ENCODE data around the gene UBE4B.
"Not testable (repeated sequence)": the region's sequence is repeated elsewhere in the genome, so short reads cannot be mapped to it uniquely, and the experiment has no call there.

The UBE4B gene

DNA sequence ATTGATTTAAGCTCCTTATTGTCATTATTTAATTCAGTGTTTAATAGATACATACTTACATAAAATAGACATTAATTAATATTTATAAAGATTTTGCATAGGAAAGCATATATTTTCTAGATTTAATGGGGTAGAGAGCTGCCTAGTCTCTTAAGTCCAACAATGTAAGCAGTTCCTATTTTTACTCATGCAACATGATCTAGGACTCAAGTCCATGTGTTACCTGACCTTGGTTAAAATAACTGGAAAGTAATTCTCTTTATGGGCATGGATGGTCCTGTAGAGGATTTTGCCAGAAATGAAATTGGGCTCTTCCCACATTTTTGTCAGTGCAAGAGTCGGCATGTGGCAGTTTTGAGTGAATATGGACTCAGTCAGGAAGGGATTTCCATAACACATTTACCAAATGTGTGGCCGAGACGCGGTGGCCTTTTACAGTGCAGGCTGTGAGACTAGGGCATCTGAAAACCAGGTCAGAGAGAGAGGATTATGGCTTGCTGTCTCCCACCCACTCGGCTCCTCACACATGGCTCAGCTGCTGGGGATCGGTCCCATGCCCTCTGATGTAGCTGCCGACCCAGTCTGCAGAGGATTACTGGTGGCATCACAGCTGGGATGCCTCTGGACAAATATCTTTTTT is 171.4 kb downstream of the UBE4B start:
- CTCF ChIA-PET, result no interaction called here
- POLR2A ChIA-PET, result no interaction called here
- TF ChIP-seq CTBP1 (IDR thresholded peaks at IDR 0.05; ENCODE audit: borderline replicate concordance), result no peak
- no peak for TF ChIP-seq ZNF384 (IDR thresholded peaks at IDR 0.05)
- TF ChIP-seq, protein P1, sequence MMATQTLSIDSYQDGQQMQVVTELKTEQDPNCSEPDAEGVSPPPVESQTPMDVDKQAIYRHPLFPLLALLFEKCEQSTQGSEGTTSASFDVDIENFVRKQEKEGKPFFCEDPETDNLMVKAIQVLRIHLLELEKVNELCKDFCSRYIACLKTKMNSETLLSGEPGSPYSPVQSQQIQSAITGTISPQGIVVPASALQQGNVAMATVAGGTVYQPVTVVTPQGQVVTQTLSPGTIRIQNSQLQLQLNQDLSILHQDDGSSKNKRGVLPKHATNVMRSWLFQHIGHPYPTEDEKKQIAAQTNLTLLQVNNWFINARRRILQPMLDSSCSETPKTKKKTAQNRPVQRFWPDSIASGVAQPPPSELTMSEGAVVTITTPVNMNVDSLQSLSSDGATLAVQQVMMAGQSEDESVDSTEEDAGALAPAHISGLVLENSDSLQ (IDR thresholded peaks at IDR 0.05), result no peak
- no peak for TF ChIP-seq TARDBP (IDR thresholded peaks at IDR 0.05)
- TF ChIP-seq HDGF (IDR thresholded peaks at IDR 0.05; ENCODE audit: borderline replicate concordance), result no peak
- no peak for TF ChIP-seq SP1 (IDR thresholded peaks at IDR 0.05)
- no peak for TF ChIP-seq FOXK2 (IDR thresholded peaks at IDR 0.05)
- no peak for TF ChIP-seq SUZ12 (IDR thresholded peaks at IDR 0.05)
- no peak for TF ChIP-seq FOXM1 (IDR thresholded peaks at IDR 0.05; ENCODE audit: borderline replicate concordance)
- no peak for TF ChIP-seq LEF1 (IDR thresholded peaks at IDR 0.05; ENCODE audit: borderline replicate concordance)
- no peak for TF ChIP-seq BHLHE40 (IDR thresholded peaks at IDR 0.05; ENCODE audit: borderline replicate concordance)
- TF ChIP-seq NFRKB (IDR thresholded peaks at IDR 0.05), result no peak
- TF ChIP-seq ARNT (IDR thresholded peaks at IDR 0.05), result no peak
- TF ChIP-seq ELF4 (IDR thresholded peaks at IDR 0.05), result no peak
- no peak for TF ChIP-seq FOXA1 (IDR thresholded peaks at IDR 0.05)
- TF ChIP-seq L3MBTL2 (conservative IDR thresholded peaks at IDR 0.05), result no peak
- no peak for DNase-seq (ENCODE audit: extremely low spot score)

DNA sequence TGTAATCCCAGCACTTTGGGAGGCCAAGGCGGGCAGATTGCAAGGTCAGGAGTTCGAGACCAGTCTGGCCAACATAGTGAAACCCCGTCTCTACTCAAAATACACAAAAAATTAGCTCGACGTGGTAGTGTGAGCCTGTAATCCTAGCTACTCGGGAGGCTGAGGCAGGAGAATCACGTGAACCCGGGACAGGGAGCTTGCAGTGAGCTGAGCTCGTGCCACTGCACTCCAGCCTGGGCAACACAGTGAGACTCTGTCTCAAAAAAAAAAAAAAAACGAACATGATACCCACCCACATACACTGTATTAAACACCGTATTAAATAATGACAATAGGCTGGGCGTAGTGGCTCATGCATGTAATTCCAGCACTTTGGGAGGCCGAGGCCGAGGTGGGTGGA is 172.4 kb downstream of the UBE4B start:
- CTCF ChIA-PET; POLR2A ChIA-PET; DNase-seq (ENCODE audit: extremely low spot score): not testable (repeated sequence)

DNA sequence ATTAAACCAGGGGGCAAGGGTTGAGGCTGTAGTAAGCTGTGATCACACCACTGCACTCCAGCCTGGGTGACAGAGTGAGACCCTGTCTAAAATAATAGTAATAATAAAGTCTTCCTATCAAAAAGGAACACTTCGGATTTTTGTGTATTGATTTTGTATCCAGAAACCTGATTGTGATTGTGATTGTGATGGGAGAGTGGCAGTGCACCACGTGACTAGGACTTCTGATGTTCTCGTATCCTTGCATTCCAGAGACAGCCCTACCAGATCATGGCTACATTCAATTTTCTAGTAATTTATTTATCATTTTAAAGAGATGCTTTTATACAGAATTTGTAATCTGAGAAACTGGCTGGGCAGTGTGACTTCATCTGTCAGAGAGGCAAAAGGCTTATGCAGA is 175.1 kb downstream of the UBE4B start:
- CTCF ChIA-PET, result no interaction called here
- no peak for DNase-seq (ENCODE audit: extremely low spot score)
- POLR2A ChIA-PET, result interaction anchor here (2.7 kb wide), 1 partner anchor 7 kb away, joined by 14 read pairs; no protein-coding TSS in a partner anchor
- no peak for TF ChIP-seq FOXA1 (IDR thresholded peaks at IDR 0.05)
- no peak for TF ChIP-seq TARDBP (IDR thresholded peaks at IDR 0.05)
- TF ChIP-seq ARNT (IDR thresholded peaks at IDR 0.05), result no peak
- TF ChIP-seq ZNF384 (IDR thresholded peaks at IDR 0.05), result no peak
- no peak for TF ChIP-seq L3MBTL2 (conservative IDR thresholded peaks at IDR 0.05)

DNA sequence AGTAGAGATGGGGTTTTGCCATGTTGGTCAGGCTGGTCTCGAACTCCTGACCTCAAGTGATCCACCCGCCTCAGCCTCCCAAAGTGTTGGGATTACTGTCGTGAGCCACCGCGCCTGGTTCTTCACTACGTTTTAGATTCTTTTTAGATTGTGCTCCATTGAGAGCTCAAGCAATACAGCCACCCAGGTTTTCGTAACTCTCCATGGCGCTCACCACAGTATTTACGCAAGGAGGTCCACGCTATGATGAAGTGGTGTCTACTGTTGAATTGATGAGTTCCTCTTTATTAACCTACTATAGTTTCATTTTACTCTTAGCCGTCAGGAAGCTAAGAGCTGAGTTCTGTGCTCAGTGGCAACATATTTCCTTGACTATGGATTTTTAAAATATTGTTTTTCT is 175.8 kb downstream of the UBE4B start:
- no peak for DNase-seq (ENCODE audit: extremely low spot score)
- CTCF ChIA-PET, result interaction anchor here (1.3 to 2.1 kb wide), 3 partner anchors 15 to 129 kb away, joined by 4 to 15 read pairs (median 5); no protein-coding TSS in a partner anchor
- TF ChIP-seq BHLHE40 (IDR thresholded peaks at IDR 0.05; ENCODE audit: borderline replicate concordance), result no peak
- no peak for TF ChIP-seq SUZ12 (IDR thresholded peaks at IDR 0.05)
- TF ChIP-seq TARDBP (IDR thresholded peaks at IDR 0.05), result no peak
- TF ChIP-seq LEF1 (IDR thresholded peaks at IDR 0.05; ENCODE audit: borderline replicate concordance), result no peak
- no peak for TF ChIP-seq ELF4 (IDR thresholded peaks at IDR 0.05)
- TF ChIP-seq, protein P1 (IDR thresholded peaks at IDR 0.05), result no peak
- no peak for TF ChIP-seq L3MBTL2 (conservative IDR thresholded peaks at IDR 0.05)
- TF ChIP-seq ARNT (IDR thresholded peaks at IDR 0.05), result no peak
- POLR2A ChIA-PET, result interaction anchor here (2.7 kb wide), 1 partner anchor 8 kb away, joined by 14 read pairs; no protein-coding TSS in a partner anchor

DNA sequence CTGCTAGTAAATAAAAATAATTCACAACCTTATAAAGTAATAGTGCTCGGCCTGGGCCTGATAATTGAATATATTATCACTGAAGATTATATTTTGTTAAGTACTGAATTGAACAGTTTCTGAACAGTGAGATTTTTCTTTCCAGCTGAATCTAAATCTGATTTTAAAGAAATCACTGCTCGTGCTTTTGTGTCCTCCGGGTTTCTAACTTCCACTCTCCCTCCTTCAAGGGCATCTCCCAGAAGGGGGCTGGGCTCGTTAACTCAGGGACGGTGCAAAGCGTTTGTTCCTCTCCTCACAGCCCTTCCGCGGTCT is 176.8 kb downstream of the UBE4B start:
- POLR2A ChIA-PET, result interaction anchor here (0.7 to 2.7 kb wide), 13 partner anchors 9 to 266 kb away, joined by 3 to 14 read pairs (median 4); partner anchors contain the start of genes LZIC, NMNAT1 and PGD
- TF ChIP-seq LEF1 (IDR thresholded peaks at IDR 0.05; ENCODE audit: borderline replicate concordance), result no peak
- TF ChIP-seq CTBP1 (IDR thresholded peaks at IDR 0.05; ENCODE audit: borderline replicate concordance), result no peak
- TF ChIP-seq SP1 (IDR thresholded peaks at IDR 0.05), result no peak
- TF ChIP-seq HDGF (IDR thresholded peaks at IDR 0.05; ENCODE audit: borderline replicate concordance), result no peak
- TF ChIP-seq BHLHE40 (IDR thresholded peaks at IDR 0.05; ENCODE audit: borderline replicate concordance), result no peak
- no peak for TF ChIP-seq SUZ12 (IDR thresholded peaks at IDR 0.05)
- TF ChIP-seq ELF4 (IDR thresholded peaks at IDR 0.05), result no peak
- TF ChIP-seq NFRKB (IDR thresholded peaks at IDR 0.05), result no peak
- TF ChIP-seq ZNF384 (IDR thresholded peaks at IDR 0.05), result no peak
- TF ChIP-seq TARDBP (IDR thresholded peaks at IDR 0.05), result no peak
- TF ChIP-seq FOXA1 (IDR thresholded peaks at IDR 0.05), result no peak
- TF ChIP-seq FOXM1 (IDR thresholded peaks at IDR 0.05; ENCODE audit: borderline replicate concordance), result no peak
- TF ChIP-seq FOXK2 (IDR thresholded peaks at IDR 0.05), result no peak
- no peak for TF ChIP-seq L3MBTL2 (conservative IDR thresholded peaks at IDR 0.05)
- TF ChIP-seq, protein P1 (IDR thresholded peaks at IDR 0.05), result no peak
- CTCF ChIA-PET, result interaction anchor here (0.5 to 2.1 kb wide), 18 partner anchors 9 to 320 kb away, joined by 3 to 15 read pairs (median 4); no protein-coding TSS in a partner anchor
- no peak for DNase-seq (ENCODE audit: extremely low spot score)

DNA sequence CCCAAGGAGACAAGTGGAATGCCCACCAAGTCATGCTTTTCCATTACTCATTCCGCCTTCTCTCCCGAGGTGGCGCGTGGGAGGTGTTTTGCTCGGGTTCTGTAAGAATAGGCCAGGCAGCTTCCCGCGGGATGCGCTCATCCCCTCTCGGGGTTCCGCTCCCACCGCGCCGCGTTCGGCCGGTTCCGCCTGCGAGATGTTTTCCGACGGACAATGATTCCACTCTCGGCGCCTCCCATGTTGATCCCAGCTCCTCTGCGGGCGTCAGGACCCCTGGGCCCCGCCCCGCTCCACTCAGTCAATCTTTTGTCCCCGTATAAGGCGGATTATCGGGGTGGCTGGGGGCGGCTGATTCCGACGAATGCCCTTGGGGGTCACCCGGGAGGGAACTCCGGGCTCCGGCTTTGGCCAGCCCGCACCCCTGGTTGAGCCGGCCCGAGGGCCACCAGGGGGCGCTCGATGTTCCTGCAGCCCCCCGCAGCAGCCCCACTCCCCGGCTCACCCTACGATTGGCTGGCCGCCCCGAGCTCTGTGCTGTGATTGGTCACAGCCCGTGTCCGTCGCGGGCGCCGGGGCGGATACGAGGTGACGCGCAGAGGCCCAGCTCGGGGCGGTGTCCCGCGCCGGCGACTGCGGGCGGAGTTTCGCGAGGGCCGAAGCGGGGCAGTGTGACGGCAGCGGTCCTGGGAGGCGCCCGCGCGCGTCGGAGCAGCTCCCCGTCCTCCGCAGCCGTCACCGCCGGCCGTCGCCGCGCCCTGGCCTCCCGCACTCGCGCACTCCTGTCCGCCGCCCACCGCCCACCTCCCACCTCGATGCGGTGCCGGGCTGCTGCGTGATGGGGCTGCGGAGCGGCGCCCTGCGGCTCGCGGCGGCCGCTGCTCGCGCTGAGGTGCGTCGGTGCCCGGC is 177.4 kb downstream of the UBE4B start, which contains the start of gene KIF1B:
TSS of gene KIF1B (plus strand) at position 666 of the 906 bp plus-strand sequence. CDS start 21,759 bp downstream, outside the sequence.
- ChIA-PET CTCF (interaction anchor here (0.5 to 2.1 kb wide), 23 partner anchors 8 to 320 kb away, joined by 3 to 15 read pairs (median 4); no protein-coding TSS in a partner anchor), POLR2A (interaction anchor here (0.6 to 2.7 kb wide), 18 partner anchors 9 to 284 kb away, joined by 3 to 14 read pairs (median 4); partner anchors contain the start of genes LZIC, NMNAT1 and PGD)
- peak; percentile 100 for DNase-seq (ENCODE audit: extremely low spot score)
- TF ChIP-seq L3MBTL2 (conservative IDR thresholded peaks at IDR 0.05), result peak; percentile 36; the same call in 1 of the 2 replicates
- TF ChIP-seq LEF1 (IDR thresholded peaks at IDR 0.05; ENCODE audit: borderline replicate concordance), result peak; percentile 96
- peak; percentile 4; the same call in 1 of the 2 replicates for TF ChIP-seq ELF4 (IDR thresholded peaks at IDR 0.05)
- no peak for TF ChIP-seq FOXA1 (IDR thresholded peaks at IDR 0.05)
- no peak for TF ChIP-seq NFRKB (IDR thresholded peaks at IDR 0.05)
- TF ChIP-seq BHLHE40 (IDR thresholded peaks at IDR 0.05; ENCODE audit: borderline replicate concordance), result no peak
- peak; percentile 63 for TF ChIP-seq ARNT (IDR thresholded peaks at IDR 0.05)
- TF ChIP-seq, protein P1 (IDR thresholded peaks at IDR 0.05), result peak; percentile 99
- TF ChIP-seq ZNF384 (IDR thresholded peaks at IDR 0.05), result no peak
- no peak for TF ChIP-seq FOXK2 (IDR thresholded peaks at IDR 0.05)
- no peak for TF ChIP-seq HDGF (IDR thresholded peaks at IDR 0.05; ENCODE audit: borderline replicate concordance)

Measured in HEK293T (cell line).